Upper lobe of right lung (tissue), 1 donor: ENCODE data around the gene TMPRSS4. TPM values are rescaled to one million over a fixed set of nuclear protein-coding genes. Genes with fewer than 3 reads are reported as not detected.

ENCODE experiments used
- ATAC-seq: fragments of 200-7000 bp; cut with Tn5 transposase; one replicate; pipeline ENCODE4 v1.9.1; 2020; ENCODE audit warnings: mild to moderate bottlenecking, moderate library complexity
- DNase-seq: peaks from one replicate; pipeline ENCODE4 v3.0.0-alpha.2; 2020
- H3K27ac ChIP-seq: fragments of 200-600 bp; one replicate; pipeline ENCODE4 v1.8.0; 2022
- H3K27me3 ChIP-seq: fragments of 200-600 bp; one replicate; pipeline ENCODE4 v1.8.0; 2022; ENCODE audit warnings: mild to moderate bottlenecking
- H3K36me3 ChIP-seq: fragments of 200-600 bp; one replicate; pipeline ENCODE4 v1.8.0; 2022
- H3K4me1 ChIP-seq: fragments of 200-600 bp; one replicate; pipeline ENCODE4 v1.8.0; 2022
- H3K4me3 ChIP-seq: fragments of 200-600 bp; one replicate; pipeline ENCODE4 v1.8.0; 2022; ENCODE audit warnings: mild to moderate bottlenecking
- H3K9me3 ChIP-seq: fragments of 200-600 bp; one replicate; pipeline ENCODE4 v1.8.0; 2022
- CTCF ChIP-seq: fragments of 200-600 bp; IDR thresholded peaks from one replicate; pipeline ENCODE4 v1.8.0; 2022; ENCODE audit warnings: antibody characterized with exemption
- intact Hi-C: fragments of 100-400 bp; cut with DNase I; formaldehyde crosslinking; loops from one replicate; pipeline ENCODE4 v1.11.0; 2022
- total RNA-seq: library from RNA; stranded (reverse); fragmentation: NEBNext Ultra II Directional; extraction: Animal tissue kit (Norgen Biotek cat#: 25700); gene quantifications from one replicate; pipeline ENCODE4 v1.2.1, GENCODE V29; 2021
- donor health status: DM: no; HTN: yes; CAD: no; lungs with severe emphysema.

The TMPRSS4 gene
- total RNA-seq, 1 donor from 2014 or later, result 3.0 TPM

GRCh38 chr11:118064956-118065355, 11.9 kb upstream of the TMPRSS4 start:
- Histone ChIP-seq H3K27me3 (no peaks in the 10 kb centered on the region), H3K27ac (no peak overlapping the region), H3K9me3 (no peaks in the 10 kb centered on the region), H3K36me3 (no peaks in the 10 kb centered on the region), H3K4me1 (no peaks in the 10 kb centered on the region), H3K4me3 (no peak overlapping the region)
- intact Hi-C loops, result no loop called here
- TF ChIP-seq CTCF, result no peak
- DNase-seq (peak; percentile 30), ATAC-seq (no peak)

- H3K4me1 ChIP-seq, result no peaks in the 10 kb centered on the region
- H3K27me3 ChIP-seq, result no peaks in the 10 kb centered on the region
- no peak overlapping the region for H3K4me3 ChIP-seq
- no peak overlapping the region for H3K27ac ChIP-seq
- intact Hi-C loops, result no loop called here
- no peaks in the 10 kb centered on the region for H3K9me3 ChIP-seq
- no peak for DNase-seq
- no peaks in the 10 kb centered on the region for H3K36me3 ChIP-seq
- ATAC-seq, result no peak
- no peak for TF ChIP-seq CTCF
Measured at GRCh38 chr11:118065384-118065783, 11.5 kb upstream of the TMPRSS4 start.

GRCh38 chr11:118067006-118067405, 9.9 kb upstream of the TMPRSS4 start:
- no peak overlapping the region for H3K27ac ChIP-seq
- DNase-seq, result no peak
- TF ChIP-seq CTCF, result no peak
- H3K27me3 ChIP-seq, result no peaks in the 10 kb centered on the region
- intact Hi-C loops, result no loop called here
- ATAC-seq, result no peak
- no peaks in the 10 kb centered on the region for H3K36me3 ChIP-seq
- no peaks in the 10 kb centered on the region for H3K9me3 ChIP-seq
- no peaks in the 10 kb centered on the region for H3K4me1 ChIP-seq
- no peak overlapping the region for H3K4me3 ChIP-seq

GRCh38 chr11:118068206-118068944, 8.5 kb upstream of the TMPRSS4 start:
- H3K9me3 ChIP-seq, result no peaks in the 10 kb centered on the region
- no peaks in the 10 kb centered on the region for H3K27me3 ChIP-seq
- no peak overlapping the region for H3K4me3 ChIP-seq
- intact Hi-C loops, result no loop called here
- DNase-seq (no peak), ATAC-seq (no peak)
- no peaks in the 10 kb centered on the region for H3K36me3 ChIP-seq
- no peaks in the 10 kb centered on the region for H3K4me1 ChIP-seq
- TF ChIP-seq CTCF, result no peak
- H3K27ac ChIP-seq, result no peak overlapping the region

- Histone ChIP-seq H3K9me3 (no peaks in the 10 kb centered on the region), H3K27ac (no peak overlapping the region), H3K36me3 (no peaks in the 10 kb centered on the region), H3K4me3 (no peak overlapping the region), H3K27me3 (no peaks in the 10 kb centered on the region), H3K4me1 (no peaks in the 10 kb centered on the region)
- TF ChIP-seq CTCF, result no peak
- ATAC-seq (no peak), DNase-seq (no peak)
- intact Hi-C loops, result no loop called here
Measured at GRCh38 chr11:118068945-118069612, 7.8 kb upstream of the TMPRSS4 start.
